ENCODE data around the gene ACR.

DNA sequence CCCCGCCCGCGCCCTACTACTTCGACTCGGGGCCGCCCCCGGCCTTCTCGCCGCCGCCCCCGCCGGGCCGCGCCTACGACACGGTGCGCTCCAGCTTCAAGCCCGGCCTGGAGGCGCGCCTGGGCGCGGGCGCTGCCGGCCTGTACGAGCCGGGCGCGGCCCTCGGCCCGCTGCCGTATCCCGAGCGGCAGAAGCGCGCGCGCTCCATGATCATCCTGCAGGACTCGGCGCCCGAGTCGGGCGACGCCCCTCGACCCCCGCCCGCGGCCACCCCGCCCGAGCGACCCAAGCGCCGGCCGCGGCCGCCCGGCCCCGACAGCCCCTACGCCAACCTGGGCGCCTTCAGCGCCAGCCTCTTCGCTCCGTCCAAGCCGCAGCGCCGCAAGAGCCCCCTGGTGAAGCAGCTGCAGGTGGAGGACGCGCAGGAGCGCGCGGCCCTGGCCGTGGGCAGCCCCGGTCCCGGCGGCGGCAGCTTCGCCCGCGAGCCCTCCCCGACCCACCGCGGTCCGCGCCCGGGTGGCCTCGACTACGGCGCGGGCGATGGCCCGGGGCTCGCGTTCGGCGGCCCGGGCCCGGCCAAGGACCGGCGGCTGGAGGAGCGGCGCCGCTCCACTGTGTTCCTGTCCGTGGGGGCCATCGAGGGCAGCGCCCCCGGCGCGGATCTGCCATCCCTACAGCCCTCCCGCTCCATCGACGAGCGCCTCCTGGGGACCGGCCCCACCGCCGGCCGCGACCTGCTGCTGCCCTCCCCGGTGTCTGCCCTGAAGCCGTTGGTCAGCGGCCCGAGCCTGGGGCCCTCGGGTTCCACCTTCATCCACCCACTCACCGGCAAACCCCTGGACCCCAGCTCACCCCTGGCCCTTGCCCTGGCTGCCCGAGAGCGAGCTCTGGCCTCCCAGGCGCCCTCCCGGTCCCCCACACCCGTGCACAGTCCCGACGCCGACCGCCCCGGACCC is 17.4 kb upstream of the ACR start:
- no peak for TF ChIP-seq POLR2AphosphoS5 (IDR thresholded peaks at IDR 0.05; ENCODE audit: low read depth, low read length)
- TF ChIP-seq, protein P1, sequence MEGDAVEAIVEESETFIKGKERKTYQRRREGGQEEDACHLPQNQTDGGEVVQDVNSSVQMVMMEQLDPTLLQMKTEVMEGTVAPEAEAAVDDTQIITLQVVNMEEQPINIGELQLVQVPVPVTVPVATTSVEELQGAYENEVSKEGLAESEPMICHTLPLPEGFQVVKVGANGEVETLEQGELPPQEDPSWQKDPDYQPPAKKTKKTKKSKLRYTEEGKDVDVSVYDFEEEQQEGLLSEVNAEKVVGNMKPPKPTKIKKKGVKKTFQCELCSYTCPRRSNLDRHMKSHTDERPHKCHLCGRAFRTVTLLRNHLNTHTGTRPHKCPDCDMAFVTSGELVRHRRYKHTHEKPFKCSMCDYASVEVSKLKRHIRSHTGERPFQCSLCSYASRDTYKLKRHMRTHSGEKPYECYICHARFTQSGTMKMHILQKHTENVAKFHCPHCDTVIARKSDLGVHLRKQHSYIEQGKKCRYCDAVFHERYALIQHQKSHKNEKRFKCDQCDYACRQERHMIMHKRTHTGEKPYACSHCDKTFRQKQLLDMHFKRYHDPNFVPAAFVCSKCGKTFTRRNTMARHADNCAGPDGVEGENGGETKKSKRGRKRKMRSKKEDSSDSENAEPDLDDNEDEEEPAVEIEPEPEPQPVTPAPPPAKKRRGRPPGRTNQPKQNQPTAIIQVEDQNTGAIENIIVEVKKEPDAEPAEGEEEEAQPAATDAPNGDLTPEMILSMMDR (IDR thresholded peaks at IDR 0.05) = no peak

Measured in Panc1 (cell line).